Astrocyte (in vitro differentiated cells and primary cell): Measurements from ENCODE around the gene LEUTX. TPM values are rescaled to one million over a fixed set of nuclear protein-coding genes. Genes with fewer than 3 reads are reported as not detected.

ENCODE experiments used
- DNase-seq: peaks from one replicate; pipeline ENCODE4 v3.0.0-alpha.2; 2010; ENCODE audit warnings: low read depth
- FAIRE-seq: peaks from 2 replicates; lab custom pipeline; 2011; peaks lifted over from hg19 to GRCh38; lab: Jason Lieb, UNC
- H2AFZ ChIP-seq: 2 replicates; pipeline ENCODE4 v1.6.0; 2012; ENCODE audit warnings: low read depth, low read length, inconsistent platforms
- H3K27ac ChIP-seq: 2 replicates; pipeline ENCODE4 v1.5.1; 2011; ENCODE audit warnings: low read depth, low read length, inconsistent platforms
- H3K27me3 ChIP-seq: 2 replicates; pipeline ENCODE4 v1.6.0; 2011; ENCODE audit warnings: low read length, inconsistent platforms; ENCODE audit not compliant: insufficient read depth
- H3K36me3 ChIP-seq: 2 replicates; pipeline ENCODE4 v1.5.1; 2011; ENCODE audit warnings: low read length, inconsistent platforms; ENCODE audit not compliant: insufficient read depth
- H3K4me1 ChIP-seq: 2 replicates; pipeline ENCODE4 v1.5.1; 2011; ENCODE audit warnings: low read length, inconsistent platforms; ENCODE audit not compliant: insufficient read depth
- H3K4me2 ChIP-seq: 2 replicates; pipeline ENCODE4 v1.6.0; 2012; ENCODE audit warnings: low read length, inconsistent platforms
- H3K4me3 ChIP-seq: 2 replicates; pipeline ENCODE4 v1.5.1; 2011; ENCODE audit warnings: low read depth, mild to moderate bottlenecking, low read length, inconsistent platforms; ENCODE audit not compliant: insufficient read depth
- H3K79me2 ChIP-seq: 2 replicates; pipeline ENCODE4 v1.6.0; 2012; ENCODE audit warnings: mild to moderate bottlenecking, low read length, inconsistent platforms; ENCODE audit not compliant: insufficient read depth
- H3K9ac ChIP-seq: 2 replicates; pipeline ENCODE4 v1.6.0; 2012; ENCODE audit warnings: mild to moderate bottlenecking, low read length, inconsistent platforms
- H3K9me3 ChIP-seq: 2 replicates; pipeline ENCODE4 v1.5.1; 2012; ENCODE audit warnings: low read depth, mild to moderate bottlenecking, low read length, inconsistent platforms; ENCODE audit not compliant: insufficient read depth
- H4K20me1 ChIP-seq: 2 replicates; pipeline ENCODE4 v1.6.0; 2012; ENCODE audit warnings: low read length, inconsistent platforms; ENCODE audit not compliant: insufficient read depth
- H3K27ac Mint-ChIP-seq: one replicate; pipeline ENCODE4 v1.8.0; 2021; ENCODE audit warnings: mild to moderate bottlenecking, mixed read lengths; ENCODE audit not compliant: unreplicated experiment
- H3K27me3 Mint-ChIP-seq: one replicate; pipeline ENCODE4 v1.8.0; 2021; ENCODE audit warnings: low read depth, mixed read lengths; ENCODE audit not compliant: unreplicated experiment
- H3K36me3 Mint-ChIP-seq: one replicate; pipeline ENCODE4 v1.8.0; 2021; ENCODE audit warnings: low read depth, mixed read lengths; ENCODE audit not compliant: unreplicated experiment
- H3K4me1 Mint-ChIP-seq: one replicate; pipeline ENCODE4 v1.8.0; 2021; ENCODE audit warnings: low read depth, mixed read lengths; ENCODE audit not compliant: unreplicated experiment
- H3K4me3 Mint-ChIP-seq: one replicate; pipeline ENCODE4 v1.8.0; 2021; ENCODE audit warnings: mild to moderate bottlenecking, moderate library complexity, mixed read lengths; ENCODE audit not compliant: unreplicated experiment
- H3K9me3 Mint-ChIP-seq: one replicate; pipeline ENCODE4 v1.8.0; 2021; ENCODE audit warnings: mild to moderate bottlenecking, mixed read lengths; ENCODE audit not compliant: unreplicated experiment
- EZH2 ChIP-seq: IDR thresholded peaks from 2 replicates; pipeline ENCODE4 v1.6.1; 2012; ENCODE audit warnings: mild to moderate bottlenecking, low read length, inconsistent platforms; ENCODE audit not compliant: insufficient read depth
- total RNA-seq: library from RNA; stranded (reverse); gene quantifications from 2 replicates; pipeline ENCODE4 v1.2.1, GENCODE V29; 2021
- TF ChIP-seq, protein P1 (sequence below): IDR thresholded peaks from 2 replicates; pipeline ENCODE4 v1.5.1; 2011; ENCODE audit warnings: low read depth, mild to moderate bottlenecking, inconsistent platforms, low read length, moderate library complexity; ENCODE audit not compliant: insufficient read depth

The LEUTX gene
- total RNA-seq, 1 donor from 2014 or later: not detected

DNA sequence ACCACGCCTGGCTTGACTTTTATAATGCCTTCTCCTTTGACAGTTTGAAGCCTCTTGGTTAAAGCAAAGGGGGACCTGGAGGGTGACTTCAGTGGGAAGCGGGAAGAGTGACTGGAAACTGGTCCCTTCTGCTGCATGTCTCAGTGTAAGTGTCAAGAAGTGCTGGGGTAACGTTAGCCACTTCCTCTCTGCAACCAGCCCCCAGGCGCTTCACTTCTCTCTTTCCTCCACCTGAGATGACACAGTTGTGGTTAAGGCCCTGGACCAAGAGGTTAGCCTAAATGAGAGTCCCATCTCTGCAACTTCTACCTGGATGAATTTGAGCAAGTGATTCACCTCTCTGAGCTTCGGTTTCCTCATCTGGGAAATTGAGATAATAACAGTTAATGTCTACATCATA is 16.3 kb downstream of the LEUTX start:
- Mint-ChIP-seq H3K27me3 (peaks cover 13% of the 10 kb centered on the region), H3K36me3 (no peaks in the 10 kb centered on the region), H3K4me3 (no peak overlapping the region), H3K4me1 (no peaks in the 10 kb centered on the region), H3K9me3 (no peaks in the 10 kb centered on the region), H3K27ac (no peak overlapping the region)
- no peak for DNase-seq
- H3K9me3 ChIP-seq: no peaks in the 10 kb centered on the region
- H3K27me3 ChIP-seq: peaks cover 4% of the 10 kb centered on the region
- H3K4me3 ChIP-seq: no peak overlapping the region
- no peak overlapping the region for H3K4me2 ChIP-seq
- no peak overlapping the region for H3K27ac ChIP-seq
- TF ChIP-seq, protein P1, sequence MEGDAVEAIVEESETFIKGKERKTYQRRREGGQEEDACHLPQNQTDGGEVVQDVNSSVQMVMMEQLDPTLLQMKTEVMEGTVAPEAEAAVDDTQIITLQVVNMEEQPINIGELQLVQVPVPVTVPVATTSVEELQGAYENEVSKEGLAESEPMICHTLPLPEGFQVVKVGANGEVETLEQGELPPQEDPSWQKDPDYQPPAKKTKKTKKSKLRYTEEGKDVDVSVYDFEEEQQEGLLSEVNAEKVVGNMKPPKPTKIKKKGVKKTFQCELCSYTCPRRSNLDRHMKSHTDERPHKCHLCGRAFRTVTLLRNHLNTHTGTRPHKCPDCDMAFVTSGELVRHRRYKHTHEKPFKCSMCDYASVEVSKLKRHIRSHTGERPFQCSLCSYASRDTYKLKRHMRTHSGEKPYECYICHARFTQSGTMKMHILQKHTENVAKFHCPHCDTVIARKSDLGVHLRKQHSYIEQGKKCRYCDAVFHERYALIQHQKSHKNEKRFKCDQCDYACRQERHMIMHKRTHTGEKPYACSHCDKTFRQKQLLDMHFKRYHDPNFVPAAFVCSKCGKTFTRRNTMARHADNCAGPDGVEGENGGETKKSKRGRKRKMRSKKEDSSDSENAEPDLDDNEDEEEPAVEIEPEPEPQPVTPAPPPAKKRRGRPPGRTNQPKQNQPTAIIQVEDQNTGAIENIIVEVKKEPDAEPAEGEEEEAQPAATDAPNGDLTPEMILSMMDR: no peak
- TF ChIP-seq EZH2: no peak
- H4K20me1 ChIP-seq: no peaks in the 10 kb centered on the region
- no peaks in the 10 kb centered on the region for H3K36me3 ChIP-seq
- no peaks in the 10 kb centered on the region for H3K4me1 ChIP-seq
- no peak for FAIRE-seq
- H2AFZ ChIP-seq: no peak overlapping the region
- H3K79me2 ChIP-seq: no peaks in the 10 kb centered on the region
- no peak overlapping the region for H3K9ac ChIP-seq

DNA sequence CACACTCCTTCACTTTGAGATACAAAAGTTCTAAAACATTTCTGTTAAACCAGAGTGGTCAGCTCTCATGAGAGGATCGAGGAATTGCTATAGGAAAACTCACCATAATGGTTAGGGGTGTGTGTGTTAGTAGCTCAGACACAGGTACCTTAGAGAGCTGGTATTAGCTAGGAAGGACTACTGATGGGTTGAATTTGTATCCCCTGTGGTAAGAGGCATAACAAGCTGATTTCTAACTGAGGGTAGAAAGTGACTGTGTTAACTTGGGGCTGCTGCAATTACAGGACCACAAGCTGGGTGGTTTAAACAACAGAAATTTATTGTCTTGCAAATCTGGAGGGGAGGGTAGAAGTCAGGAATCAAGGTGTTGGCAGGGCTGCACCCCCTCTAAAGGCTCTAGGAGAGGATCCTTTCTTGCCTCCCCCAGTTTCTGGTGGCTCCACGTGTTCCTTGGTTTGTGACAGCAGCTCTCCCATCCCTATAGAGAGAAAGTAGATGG is 17.4 kb downstream of the LEUTX start:
- no peak overlapping the region for H3K27ac Mint-ChIP-seq

DNA sequence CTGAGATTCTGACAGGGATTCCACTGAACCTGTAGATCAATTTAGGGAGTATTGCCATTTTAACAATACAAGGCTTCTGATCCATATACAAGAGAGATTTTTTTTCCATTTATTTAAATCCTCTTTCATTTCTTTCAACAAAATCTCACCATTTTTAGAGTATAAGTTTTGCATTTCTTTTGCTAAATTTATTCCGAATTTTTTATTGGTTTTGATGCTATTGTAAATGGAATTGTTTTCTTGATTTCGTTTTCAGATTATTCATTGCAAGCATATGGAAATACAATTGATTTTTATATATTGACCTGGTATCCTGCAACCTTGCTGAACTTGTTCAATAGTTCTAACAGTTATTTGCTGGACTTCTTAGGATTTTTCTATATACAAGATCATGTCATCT is 18.4 kb downstream of the LEUTX start:
- Histone ChIP-seq H3K79me2 (no peaks in the 10 kb centered on the region), H3K4me2 (no peak overlapping the region), H3K4me1 (no peaks in the 10 kb centered on the region), H3K27ac (no peak overlapping the region), H3K36me3 (no peaks in the 10 kb centered on the region), H2AFZ (no peak overlapping the region), H3K9me3 (no peaks in the 10 kb centered on the region), H3K27me3 (peaks cover 4% of the 10 kb centered on the region), H4K20me1 (no peaks in the 10 kb centered on the region), H3K4me3 (no peak overlapping the region), H3K9ac (no peak overlapping the region)
- Mint-ChIP-seq H3K36me3 (no peaks in the 10 kb centered on the region), H3K4me3 (no peak overlapping the region), H3K4me1 (no peaks in the 10 kb centered on the region), H3K27me3 (peaks cover 13% of the 10 kb centered on the region), H3K9me3 (no peaks in the 10 kb centered on the region), H3K27ac (no peak overlapping the region)
- FAIRE-seq (no peak), DNase-seq (no peak)
- TF ChIP-seq, protein P1: no peak
- no peak for TF ChIP-seq EZH2

More for the DNA sequence above, 17.4 kb downstream of the LEUTX start:
- no peak for TF ChIP-seq EZH2
- TF ChIP-seq, protein P1: no peak
- DNase-seq (no peak), FAIRE-seq (no peak)
- H3K4me3 ChIP-seq: no peak overlapping the region
- Mint-ChIP-seq H3K9me3 (no peaks in the 10 kb centered on the region), H3K4me3 (no peak overlapping the region), H3K4me1 (no peaks in the 10 kb centered on the region), H3K27me3 (peaks cover 13% of the 10 kb centered on the region), H3K36me3 (no peaks in the 10 kb centered on the region)
- no peak overlapping the region for H3K4me2 ChIP-seq
- no peaks in the 10 kb centered on the region for H3K36me3 ChIP-seq
- no peak overlapping the region for H2AFZ ChIP-seq
- no peaks in the 10 kb centered on the region for H4K20me1 ChIP-seq
- no peak overlapping the region for H3K9ac ChIP-seq
- H3K27ac ChIP-seq: no peak overlapping the region
- no peaks in the 10 kb centered on the region for H3K79me2 ChIP-seq
- H3K9me3 ChIP-seq: no peaks in the 10 kb centered on the region
- H3K27me3 ChIP-seq: peaks cover 4% of the 10 kb centered on the region
- no peaks in the 10 kb centered on the region for H3K4me1 ChIP-seq
